ENCODE measurements around the gene BTN3A1.

GRCh38 chr6:26464014-26464413 is 61.9 kb downstream of the BTN3A1 start:
- TF ChIP-seq CTCF (IDR thresholded peaks at IDR 0.05) (no peak), EZH2phosphoT487 (IDR thresholded peaks at IDR 0.05) (no peak), EZH2 (IDR thresholded peaks at IDR 0.05) (no peak)
